NCI-H146 treated with DMSO at 0.1 percent for 48 hours (cell line): ENCODE data around the gene GRM4.

Source experiments
- DNase-seq: peaks from one replicate; lab custom pipeline; 2025; ENCODE audit not compliant: unreplicated experiment; lab: John Stamatoyannopoulos, UW

The GRM4 gene

DNA sequence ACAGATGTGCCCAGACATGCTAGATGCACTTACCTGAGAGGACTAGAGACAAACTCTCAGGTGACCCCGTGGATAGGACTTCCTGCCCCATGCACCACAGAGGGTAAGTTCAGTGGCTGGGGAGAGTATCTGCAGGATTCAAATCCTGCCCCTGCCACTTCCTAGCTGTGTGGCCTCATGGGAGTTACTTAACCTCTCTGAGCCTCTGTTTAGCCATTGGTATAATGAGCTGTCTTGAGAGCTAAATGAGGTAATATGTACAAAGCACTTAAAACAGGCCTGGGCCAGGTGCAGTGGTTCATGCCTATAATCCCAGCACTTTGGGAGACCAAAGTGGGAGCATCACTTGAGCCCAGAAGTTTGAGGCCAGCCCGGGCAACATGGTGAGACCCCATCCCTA lies 59.3 kb downstream of the GRM4 start:
- DNase-seq, result no peak

DNA sequence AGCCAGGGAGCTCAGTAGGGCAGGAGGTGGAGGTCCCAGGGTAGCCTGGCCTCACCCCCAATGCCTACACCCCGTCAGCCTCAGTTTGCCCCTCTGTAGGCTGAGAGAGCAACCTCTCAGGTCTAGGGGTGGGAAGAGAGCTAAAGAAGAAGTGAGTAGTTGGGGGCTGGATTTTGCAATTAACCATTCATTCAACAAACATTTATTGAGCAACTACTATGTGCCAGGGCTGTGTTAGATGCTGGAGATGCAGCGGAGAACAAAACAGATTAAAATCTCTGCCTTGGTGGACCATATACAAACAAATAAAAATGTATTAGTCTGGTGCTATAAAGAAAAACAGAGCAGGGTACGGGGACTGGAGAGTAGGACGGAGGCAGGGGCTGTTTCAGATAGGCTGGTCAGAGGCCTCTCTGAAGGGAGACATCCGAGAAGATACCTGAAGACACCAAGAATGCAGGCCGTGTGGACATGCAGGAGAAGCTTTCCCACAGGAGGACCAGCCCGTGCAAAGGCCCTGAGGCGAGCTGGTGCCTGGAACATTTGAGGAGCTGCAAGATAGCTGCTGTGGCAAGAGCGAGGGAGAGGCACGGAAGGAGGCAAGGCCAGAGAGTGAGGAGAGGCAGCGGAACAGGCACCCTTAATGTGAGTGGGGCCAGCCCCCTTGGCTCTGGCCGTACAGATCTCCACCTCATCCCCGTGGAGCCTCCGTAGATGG lies 60.3 kb downstream of the GRM4 start:
- no peak for DNase-seq

DNA sequence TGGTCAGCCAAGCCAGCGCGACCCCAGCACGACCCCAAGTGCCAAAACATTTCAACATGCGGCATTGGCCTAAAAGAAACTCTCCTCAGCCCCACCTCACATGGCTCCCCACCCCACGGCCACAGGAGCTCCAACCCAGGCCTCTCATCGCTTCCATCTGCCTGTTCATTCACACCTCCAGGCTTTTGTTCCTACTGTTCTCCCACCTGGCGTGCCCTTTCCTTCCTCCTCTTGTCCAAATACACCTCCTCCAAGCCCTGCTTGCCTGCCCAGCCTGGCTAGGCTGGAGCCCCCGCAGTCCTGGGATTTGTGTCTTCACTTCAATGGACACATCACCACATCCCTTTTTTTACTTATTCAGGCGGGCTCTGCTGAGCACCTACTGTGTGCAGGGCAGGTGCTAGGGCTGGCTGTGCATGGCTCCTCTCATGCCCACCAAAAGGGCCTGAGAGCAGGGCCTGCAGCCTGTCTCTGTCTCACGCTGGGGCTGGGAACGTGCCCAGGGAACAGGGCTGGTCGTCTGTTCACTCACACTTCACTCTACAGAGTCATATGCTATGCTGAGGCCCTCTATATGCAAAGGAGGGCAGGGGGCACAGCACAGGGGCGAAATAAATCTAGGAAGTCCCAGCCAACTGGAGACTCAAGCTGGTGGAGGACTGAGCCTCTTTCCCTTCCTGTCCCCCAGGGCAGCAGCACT lies 61.1 kb downstream of the GRM4 start:
- DNase-seq, result peak; percentile 49

DNA sequence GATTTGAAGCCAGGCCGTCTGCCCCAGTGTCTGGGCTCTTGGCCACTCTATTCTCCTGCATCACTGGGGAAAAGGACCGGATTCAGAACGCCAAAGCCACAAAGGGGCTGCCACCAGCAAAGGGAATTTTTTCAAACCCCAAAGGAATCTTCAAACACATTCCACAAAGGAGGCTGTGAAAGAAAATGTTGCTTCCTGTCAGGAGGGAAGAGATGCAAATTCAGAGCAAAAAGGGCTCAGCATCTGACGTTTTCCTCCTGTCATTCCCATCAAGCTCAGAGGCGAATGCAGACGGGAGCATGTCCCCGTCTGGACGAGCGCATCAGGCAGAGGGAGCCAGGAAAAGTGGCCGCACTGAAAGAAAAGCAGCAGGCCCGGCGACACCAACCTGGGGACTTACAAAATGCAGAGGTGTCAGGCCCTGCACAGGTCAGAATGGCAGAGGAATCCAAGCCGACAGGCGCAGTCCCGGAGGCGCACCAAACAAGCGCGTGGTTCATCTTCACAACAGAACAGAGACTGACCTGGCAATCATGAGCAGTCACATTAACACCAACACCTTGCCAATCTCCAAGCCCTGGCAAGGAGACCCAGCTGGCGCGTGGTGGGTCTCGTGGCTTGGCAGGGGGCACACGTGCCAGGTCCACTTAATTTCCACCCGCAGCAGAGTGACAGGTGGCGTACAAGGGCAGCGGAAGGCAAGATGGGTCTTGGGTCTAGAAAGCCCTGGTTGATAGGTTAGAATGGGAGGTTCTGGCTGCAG lies 62.8 kb downstream of the GRM4 start:
- DNase-seq, result no peak

DNA sequence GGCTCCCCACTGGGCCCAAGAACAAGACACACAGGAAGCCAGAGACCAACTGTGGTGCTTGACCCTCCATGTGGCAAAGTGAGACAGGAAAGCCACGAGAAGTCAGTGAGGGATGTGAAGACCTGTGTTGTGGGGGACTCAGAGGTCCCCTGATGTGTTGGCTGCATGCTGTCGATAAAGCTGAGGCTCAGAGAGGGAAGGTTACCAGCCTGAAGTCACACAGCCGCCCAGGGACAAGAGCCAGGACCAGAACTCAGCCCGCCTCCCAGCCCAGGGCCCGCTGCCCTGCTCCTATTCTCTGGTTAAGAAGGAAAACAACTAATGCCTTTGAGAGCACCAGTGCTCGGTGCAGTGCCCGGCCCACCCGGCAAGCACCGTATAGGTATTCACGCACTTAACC lies 63.5 kb downstream of the GRM4 start:
- DNase-seq, result no peak

DNA sequence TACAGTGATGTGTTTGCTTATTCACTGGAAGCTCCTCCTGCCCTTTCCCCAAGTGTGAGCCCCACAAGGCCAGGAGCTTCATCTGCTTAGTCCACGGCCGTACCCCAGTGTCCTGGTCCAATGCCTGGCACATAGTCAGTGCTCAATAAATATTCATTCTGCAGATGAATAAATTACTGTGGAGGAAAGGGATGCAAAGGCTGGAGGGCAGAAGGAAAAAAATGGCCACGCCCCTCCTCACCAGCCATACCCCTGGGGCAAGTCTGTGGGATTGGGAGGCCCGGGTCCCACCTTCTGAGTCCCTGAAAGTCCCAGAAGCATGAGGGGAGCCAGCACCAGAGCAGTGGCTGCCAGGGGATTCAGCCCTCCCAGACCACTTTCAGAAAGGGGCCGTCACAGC lies 65.5 kb downstream of the GRM4 start:
- no peak for DNase-seq

DNA sequence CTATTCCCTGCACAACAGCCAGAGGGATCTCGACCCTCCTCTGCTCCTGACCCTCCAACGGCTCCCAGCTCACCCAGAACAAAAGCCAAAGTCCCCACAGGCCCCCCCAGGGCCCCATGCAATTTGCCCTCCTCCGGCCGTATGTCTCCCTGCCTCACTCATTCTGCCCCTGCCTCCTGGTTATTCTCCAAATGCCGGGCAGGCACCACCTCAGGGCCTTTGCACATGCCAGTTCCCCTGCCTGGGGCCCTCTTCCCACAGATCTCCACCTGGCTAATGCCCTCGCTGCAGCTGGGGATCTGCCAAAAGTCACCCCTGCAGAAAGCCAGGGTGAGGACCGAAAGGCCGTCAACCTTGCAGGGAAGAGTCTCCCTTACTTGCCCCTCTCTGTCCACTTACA lies 66.0 kb downstream of the GRM4 start:
- no peak for DNase-seq

DNA sequence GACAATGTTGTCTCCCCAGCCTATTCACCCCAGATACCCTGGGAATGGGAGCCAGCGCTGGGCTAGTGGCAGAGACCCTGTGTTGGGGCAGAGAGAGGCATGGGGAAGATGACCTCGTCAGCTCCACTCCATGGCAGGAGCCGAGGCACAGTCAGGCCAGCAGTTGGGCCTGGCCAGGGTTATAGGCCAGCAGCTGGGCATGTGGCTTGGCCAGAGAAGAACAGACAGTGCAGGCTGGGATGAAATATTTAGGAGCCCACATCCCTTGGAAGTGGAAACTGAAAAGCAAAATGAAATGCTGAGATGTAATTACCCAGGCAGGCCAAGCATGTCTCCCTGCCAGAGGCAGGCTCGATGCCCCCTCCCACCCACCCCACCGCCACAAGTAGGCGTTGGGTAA lies 70.0 kb downstream of the GRM4 start:
- DNase-seq, result no peak

DNA sequence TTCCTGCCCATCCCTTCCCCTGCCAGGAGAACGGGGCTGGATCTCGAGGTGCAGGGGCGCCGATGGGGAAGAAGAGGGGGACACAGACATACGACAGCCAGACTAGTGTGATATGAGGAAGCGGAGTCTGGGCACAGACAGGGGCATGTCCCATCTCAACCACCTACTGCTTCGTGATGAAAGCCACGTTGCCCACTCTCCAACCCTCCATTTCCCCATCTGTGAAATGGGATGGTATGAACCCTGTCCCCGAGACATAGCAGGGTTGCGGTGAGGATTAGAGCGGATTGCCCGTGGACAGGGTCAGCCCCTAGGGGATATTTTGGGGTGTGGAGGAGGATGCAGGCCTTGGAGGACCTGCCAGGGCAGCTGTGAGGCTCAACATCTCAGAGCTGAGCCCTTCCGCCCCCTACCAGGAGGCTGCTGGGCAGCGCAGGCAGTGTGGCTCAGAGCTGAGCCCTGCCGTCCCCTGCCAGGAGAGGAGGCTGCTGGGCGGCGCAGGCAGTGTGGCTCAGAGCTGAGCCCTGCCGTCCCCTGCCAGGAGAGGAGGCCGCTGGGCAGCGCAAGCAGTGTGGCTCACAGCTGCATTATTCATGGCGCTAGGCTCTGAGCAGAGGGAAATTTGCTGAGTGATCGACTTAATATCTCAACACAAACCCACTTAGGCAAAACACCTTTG lies 71.7 kb downstream of the GRM4 start:
- DNase-seq, result no peak

DNA sequence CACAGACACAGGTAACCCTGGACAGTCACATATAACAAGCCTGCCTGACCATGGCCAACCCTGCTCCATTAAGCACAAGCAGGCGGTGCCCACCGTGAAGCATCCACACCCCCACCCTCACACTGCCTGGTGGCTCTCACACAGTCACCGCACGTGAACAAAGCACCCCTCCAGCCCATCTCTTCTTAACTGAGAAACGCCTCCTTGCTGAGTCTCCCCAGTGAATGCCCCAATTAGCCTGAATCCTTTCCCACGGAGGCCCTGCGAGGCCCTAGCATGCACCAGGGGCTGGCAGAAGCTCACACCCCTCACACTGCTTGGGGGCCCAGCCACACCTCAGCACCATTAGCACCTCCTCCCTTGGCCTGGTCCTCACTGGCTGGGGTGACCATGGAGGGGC lies 72.3 kb downstream of the GRM4 start:
- no peak for DNase-seq

DNA sequence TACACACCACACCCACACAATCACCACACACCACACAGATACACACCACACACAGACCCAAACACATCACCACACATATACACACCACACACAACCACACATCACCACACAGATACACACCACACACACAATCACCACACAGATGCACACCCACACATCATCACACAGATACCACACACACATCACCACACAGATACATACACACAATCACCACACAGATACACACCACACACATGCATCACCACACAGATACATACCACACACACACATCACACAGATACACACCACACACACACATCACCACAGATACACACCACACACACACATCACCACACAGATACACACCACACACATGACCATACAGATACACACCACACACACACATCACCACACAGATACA lies 73.2 kb downstream of the GRM4 start:
- no peak for DNase-seq

DNA sequence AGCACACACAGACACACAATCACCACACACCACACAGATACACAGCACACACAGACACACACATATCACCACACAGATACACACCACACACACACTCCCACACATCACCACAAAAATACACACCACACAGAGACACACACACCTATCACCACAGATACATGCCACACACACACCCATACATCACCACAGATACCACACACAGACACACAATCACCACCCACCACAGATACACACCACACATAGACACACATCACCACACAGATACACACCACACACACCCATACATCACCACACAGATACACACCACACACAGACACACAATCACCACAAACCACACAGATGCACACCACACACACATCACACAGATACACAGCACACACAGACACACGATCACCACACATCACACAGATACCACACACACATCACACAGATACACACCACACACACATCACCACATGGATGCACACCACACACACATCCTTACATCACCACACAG lies 74.0 kb downstream of the GRM4 start:
- DNase-seq, result no peak

DNA sequence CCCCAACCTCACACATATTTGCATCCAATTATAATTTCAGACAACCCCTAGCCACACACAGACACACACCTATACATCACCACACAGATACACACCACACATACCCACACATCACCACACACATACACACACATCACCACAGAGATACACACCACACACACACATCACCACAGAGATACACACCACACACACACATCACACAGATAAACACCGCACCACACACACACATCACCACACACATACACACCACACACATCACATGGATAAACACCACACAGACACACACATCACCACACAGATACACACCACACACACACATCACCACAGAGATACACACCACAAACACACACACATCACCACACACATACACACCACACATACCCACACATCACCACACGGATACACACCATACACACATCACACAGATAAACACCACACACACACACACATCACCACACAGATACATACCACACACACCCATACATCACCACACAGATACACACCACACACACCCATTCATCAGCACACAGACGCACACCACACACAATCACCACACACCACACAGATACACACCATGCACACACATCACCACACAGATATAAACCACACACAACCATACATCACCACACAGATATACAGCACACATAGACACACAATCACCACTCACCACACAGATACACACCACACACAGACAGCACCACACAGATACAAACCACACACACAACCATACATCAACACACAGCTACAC lies 74.6 kb downstream of the GRM4 start:
- no peak for DNase-seq

DNA sequence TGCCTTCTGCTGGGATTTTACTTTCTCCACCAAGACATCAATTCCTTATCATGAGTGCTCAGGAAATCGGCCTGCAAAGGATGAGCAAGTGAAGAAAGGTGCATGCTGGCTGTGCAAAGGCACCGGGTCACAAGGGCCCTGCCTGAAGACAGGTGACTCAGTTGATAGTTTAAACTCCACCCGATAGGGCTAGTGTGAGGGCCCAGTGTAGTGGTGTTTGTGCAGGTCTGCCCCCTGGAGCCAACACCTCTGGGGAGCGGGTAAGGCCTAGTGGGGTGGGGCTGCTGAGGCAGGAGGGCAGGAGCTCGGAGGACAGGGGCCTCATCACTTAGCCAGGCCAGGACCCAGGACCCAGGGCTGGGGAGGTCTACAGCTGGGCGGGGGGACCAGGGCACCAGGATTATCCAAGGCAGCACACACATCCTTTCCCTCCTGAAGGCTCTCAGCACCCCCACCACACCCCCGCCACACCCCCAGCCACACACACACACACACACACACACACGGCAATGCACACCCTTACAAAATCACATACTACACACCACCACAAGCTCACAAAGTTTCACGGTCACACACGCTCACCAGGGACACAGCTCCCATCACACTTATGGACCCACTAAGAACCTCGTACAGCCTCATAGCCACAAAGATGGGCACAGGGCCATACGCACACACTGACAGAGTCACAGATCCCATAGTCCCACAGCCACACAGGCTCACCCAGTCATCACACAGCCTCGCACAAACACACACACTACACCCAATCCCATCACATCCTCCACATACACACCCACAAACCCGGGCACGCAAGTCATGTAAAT lies 75.4 kb downstream of the GRM4 start:
- no peak for DNase-seq

DNA sequence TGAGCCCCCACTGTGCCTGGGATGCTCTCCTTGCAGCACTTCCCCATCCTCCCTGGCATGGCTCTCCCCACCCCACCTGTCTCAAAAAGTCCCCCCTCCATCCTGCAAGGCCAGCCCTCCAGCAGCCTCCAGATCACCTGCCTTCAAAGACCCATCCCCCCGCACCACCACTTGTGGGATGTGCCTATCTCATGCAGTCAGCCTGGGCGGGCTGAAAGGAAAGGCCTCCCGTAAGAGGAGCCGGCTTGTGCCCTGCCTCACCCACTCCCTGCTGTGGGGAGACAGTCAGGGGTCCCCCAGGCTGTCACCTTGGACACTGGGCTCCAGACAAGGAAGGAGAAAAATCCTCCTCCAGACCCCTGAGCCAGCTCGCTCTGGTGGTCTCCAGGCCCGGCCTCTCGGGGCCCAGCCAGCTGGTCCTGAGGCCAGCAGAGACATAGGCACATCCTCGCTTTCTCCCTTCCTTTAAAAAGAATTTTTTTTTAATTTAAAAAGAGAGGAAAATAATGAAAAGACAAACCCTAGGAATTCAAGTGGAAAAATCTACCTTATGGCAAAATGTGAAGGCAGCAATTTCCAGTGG lies 77.3 kb downstream of the GRM4 start:
- DNase-seq, result no peak

DNA sequence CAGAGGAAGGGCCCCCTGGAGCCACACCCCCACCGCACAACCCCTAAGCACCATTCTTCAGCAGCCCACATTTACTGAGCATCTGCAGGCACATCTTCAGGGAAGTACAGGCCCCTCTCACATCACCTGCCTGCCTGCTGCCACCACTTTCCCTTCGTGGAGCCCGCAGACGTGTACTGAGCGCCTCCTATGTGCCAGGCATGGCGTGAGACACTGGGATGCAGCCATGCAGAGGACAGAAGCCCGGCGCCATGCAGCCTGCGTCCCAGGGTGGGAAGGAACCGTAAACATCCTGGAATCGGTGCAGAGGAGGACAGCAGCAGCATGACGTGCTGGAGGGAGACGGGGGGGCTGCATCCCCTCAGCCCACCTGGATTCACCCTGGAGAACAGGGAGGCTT lies 78.1 kb downstream of the GRM4 start:
- no peak for DNase-seq

DNA sequence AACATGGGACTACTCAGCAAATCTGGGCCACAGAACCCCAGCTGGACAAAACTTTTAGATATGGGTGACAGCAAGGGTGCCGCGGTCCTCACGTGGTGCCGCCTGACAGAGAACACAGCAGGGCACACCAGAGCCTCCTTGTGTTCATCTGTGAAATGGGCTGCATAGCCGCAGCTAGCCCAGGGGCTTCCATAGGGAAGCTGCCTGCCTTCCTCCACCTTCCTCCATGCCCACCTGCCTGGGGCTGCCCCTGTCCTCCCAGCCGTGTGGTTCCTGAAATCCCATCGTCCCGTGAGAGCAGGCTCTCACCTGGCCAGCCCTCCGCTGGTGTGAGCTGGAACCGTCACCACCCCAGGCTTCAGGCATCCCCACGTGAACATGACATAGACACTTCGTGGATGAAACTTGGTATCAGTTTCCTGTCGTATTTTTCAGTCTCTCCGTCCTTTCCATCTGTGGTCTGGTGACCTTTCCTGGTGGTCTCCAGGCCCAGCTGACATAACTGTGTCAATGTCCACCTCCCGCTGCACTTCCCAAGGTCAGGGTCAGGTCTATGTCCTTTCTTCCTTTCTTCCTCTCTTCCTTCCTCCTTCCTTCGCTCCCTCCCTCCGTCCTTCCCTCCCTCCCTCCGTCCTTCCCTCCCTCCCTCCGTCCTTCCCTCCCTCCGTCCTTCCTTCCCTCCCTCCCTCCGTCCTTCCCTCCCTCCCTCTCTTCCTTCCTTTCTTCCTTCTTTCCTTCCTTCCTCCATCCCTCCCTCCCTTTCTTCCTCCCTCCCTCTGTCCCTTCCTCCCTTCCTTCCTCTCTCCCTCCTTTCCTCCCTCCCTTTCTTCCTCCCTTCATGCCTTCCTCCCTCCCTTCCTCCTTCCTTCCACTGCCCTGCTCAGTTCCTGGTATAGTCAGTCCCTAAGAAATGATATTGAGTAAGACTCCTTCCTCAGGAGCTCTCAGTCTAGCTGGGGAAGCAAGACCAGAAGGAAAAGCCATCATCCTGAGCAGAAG lies 78.8 kb downstream of the GRM4 start:
- no peak for DNase-seq

DNA sequence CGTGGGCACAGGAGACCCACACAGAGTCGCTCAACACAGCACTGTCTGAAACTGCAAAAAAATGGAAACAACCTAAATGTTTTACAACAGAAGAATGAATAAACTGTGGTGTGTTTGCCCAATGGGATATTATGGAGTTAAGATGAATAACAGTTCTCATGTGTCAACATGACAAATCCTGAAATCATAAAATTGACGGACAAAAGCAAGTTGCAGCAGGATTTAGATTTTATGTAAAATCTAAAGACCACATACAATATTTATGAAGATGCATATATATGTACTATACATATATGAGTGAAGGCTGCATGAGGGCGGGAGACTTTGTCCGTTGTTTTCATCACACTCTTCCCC lies 79.7 kb downstream of the GRM4 start:
- no peak for DNase-seq
